Measurements from ENCODE around the gene SMCO3.

- no peak for TF ChIP-seq TAF1 (IDR thresholded peaks at IDR 0.05; ENCODE audit: low read depth)
- TF ChIP-seq RAD21 (IDR thresholded peaks at IDR 0.05; ENCODE audit: low read depth), result no peak
- no peak for TF ChIP-seq MAX (IDR thresholded peaks at IDR 0.05)
- TF ChIP-seq TEAD4 (IDR thresholded peaks at IDR 0.05), result no peak
Observed at GRCh38 chr12:14860490-14860889, 46.5 kb upstream of the SMCO3 start.

Measured in Ishikawa (cell line).